ENCODE results near the gene RANGRF.

RANGRF gene

DNA sequence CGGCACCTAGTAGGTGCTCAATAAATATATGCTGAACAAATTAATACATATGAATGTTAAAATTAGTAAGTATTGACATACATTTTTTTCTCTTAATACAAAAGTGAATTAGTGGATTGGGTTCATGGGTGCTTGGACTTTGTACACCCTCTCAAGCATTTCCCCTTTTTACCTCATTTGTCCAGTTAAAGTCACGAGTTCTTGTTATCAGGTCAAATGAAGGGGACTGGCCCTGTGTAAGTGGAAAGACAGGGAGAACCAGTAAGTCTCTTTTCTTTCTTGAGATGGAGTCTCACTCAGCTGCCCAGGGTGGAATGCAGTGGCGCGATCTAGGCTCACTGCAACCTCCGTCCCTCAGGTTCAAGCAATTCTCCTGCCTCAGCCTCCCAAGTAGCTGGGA is 13.7 kb upstream of the RANGRF start:
- no peak for DNase-seq

DNA sequence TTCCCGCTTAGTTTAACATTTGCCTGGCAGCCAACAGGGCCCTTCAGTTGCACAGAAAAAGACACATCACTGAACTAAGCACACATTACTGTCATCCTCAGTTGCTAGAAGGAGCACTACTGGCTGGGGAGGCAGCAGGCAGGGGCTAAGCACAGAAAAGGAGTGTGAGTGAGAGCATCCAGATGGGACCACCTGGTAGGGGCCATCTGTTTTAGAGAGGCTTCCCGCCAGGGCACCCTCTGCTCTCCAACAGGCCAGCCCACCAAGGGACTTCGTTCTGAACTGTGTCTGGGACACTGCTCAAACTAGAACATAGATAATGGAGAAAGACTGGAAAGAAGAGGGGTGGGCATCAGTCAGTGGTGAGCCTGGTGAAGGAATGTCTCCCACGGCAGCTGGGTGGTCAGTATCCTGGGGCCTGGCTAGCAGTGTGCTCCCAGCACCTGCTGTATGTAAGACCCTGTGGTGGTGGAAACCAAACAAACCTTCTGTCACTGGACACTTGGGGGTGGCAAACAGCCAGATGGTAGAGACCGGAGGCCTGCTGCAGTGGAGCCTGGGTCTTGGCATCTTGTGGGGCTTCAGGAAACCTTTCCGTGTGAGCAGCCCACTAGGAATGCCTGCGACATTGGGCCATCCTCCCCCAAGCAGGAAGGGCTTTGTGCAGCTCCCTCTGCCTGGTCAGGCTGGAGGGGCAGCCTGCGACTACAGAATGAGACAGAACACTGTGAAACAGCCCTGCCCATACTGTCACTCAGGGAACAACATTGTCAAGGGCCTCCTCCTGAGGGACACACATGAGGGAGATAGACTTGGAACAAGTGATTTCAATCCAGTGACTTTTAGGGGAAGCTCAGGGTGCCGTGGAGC is 12.8 kb upstream of the RANGRF start:
- DNase-seq = no peak

DNA sequence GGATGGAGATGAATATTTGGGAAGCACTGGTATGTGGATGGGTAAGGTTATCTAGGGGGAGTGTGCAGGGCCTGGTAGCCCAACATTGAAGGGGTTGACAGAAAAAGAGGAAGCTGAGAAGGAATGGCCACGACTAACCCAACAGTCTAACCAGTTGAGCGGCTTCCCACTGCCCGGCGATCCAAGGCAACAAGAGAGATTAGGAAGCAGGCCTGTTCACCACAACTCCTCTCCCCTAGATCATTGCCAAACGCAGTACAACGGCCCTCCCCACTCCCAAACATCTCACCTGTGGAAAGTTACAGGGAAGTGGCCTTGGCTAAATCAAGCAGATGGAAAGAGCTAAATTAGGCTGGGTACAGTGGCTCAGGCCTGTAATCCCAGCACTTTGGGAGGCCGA is 11.2 kb upstream of the RANGRF start:
- DNase-seq = no peak

DNA sequence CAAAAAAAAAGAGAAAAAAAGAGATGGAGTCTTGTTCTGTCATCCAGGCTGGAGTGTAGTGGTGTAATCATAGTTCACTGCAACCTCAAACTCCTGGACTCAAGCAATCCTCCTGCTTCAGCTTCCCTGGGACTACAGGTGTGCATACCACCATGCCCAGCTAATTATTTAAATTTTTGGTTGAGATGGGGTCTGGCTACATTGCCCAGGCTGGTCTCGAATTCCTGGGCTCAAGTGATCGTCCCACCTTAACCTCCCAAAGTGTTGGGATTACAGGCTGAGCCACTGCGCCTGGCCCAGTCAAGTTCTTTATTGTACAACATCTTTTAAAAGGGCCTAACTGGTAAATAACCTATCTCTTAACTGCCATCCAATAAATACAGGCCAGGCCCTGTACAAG is 6.1 kb upstream of the RANGRF start:
- no peak for DNase-seq

DNA sequence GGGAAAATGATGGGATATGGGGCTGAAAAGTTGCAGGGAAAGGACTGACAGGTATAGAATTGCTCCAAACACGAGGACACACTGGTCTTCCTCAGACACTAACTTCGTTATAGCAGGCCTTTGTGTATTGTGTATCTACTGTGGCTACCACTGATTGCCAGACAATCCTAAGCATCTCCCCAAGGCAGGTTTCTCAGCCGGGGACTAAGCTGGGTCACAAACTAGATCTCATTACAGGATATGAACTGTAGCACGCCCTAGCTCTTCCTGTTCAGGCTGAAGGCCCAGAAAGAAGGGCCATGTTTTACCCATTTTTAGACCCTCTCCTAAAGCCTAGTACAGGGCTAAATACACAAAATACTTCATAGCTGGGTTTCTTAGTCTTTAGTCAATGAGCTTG is 5.1 kb upstream of the RANGRF start:
- no peak for DNase-seq

DNA sequence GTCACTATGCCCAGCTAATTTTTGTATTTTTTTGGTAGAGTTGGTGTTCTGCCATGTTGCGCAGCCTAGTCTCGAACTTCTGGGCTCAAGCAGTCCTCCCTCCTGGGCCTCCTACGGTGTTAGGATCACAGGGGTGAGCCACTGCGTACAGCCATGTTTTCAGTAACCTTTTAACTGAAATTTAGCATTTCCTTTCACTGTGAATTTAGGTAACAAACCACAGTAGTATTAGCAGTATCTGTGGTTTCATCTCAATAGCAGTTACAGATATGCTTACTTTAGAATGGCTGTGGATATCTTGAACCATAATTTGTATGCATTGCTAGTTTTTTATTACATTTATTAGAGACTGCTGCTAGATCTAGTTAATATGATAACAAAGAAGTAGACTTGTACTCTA is 4.3 kb upstream of the RANGRF start:
- DNase-seq = no peak

DNA sequence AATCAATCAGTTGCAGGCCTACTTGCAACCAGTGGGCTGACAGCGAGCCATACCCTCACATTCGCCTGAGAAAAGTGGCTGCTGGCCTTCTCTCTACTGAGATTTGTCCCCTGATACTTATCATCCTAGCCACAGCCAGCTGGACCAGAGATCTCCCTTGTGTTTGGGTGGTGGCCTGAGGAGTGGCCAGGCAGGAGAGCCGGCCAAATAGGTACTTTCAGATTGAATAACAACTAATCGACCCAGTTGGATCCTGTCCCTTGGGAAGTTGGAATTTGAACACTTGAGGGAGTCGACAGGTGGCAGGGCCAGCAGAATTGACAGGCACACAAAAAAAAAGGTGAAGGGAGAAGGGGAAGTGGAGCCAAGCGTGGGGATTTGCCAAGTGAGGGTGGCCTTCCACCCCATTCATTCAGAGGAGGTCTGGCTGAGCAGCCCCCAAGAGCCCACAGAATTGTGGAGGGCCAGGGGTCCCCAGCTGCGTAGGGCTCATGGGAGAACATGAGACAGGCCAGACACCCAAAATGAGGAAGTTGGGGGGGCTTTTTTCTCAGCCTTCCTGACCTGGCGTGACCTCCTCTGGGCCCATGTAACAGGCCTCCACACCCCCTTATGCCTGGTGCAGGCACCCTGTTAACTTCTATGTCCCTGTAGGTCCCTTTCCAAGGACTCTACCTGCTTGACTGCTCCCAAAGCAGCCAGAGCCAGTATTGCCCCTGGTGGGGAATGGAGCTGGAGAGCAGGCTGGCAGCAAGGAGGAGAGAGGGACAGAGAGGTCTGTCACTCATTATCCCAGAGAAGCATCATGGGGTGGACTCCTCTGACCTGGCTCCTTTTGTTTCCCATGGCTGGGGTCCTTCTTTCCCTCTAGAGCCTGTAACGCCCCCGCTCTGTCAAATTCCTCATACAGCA is 2.9 kb upstream of the RANGRF start:
- DNase-seq = no peak

DNA sequence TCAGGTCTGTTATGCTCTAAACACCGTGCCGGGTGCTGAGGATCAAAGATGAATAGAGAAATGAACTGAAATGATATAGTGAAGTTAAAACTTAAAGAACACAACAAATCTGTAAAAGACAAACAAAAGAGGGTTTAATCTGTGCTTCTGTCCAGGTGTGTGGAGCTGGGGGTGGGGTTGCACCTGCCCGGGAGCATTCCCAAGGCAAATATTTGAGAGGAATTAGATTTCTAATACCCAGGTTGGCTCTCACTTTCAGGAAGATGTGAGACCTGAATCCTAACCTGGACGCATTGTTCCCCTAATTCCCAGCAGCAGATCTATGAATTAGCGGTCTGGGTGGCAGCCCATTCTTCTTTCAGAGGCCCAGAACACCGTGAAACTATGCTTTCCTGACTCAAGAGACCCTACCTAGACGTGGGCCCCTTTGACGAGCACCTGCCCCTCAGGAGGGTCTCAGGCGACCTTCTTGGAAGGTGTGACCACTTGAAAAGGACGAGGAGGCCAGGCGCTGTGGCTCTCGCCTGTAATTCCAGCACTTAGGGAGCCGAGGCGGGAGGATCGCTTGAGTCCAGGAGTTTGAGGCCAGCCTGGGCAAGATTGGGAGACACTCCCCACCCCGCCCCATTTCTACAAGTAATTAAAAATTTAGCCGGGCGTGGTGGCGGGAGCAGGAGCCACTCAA is 677 bp upstream of the RANGRF start:
- DNase-seq = no peak

DNA sequence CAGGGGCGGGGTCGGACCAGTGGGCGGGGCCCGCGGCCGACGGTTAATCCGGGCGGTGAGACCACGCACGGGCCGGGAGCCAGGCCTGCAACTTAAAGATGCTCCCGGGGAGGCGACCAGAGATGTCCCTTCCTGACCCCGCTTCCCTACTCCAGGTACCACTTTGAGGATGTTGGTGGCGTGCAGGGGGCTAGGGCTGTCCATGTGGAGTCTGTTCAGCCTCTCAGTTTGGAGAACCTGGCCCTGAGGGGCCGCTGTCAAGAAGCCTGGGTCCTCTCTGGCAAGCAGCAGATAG is 580 bp downstream of the RANGRF start:
- no peak for DNase-seq

DNA sequence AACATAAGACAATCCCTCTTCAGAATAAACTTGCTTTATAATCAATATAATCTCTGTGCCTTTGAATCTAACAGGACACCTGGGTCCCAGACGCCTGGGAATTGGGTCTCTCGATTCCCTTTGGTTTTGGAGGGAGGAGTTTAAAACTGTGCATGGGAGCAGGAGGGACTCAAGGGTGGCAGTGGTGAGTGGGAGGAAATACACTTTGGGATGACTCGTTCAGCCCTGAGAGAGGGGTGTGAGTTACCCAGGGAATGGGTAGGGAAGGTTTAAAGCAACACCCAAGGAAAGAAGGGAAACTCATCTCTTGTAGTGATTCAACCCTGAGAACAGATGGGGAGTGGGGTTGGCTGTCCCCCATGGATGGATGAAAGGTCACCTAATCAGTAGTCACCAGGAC is 1.6 kb downstream of the RANGRF start:
- no peak for DNase-seq

DNA sequence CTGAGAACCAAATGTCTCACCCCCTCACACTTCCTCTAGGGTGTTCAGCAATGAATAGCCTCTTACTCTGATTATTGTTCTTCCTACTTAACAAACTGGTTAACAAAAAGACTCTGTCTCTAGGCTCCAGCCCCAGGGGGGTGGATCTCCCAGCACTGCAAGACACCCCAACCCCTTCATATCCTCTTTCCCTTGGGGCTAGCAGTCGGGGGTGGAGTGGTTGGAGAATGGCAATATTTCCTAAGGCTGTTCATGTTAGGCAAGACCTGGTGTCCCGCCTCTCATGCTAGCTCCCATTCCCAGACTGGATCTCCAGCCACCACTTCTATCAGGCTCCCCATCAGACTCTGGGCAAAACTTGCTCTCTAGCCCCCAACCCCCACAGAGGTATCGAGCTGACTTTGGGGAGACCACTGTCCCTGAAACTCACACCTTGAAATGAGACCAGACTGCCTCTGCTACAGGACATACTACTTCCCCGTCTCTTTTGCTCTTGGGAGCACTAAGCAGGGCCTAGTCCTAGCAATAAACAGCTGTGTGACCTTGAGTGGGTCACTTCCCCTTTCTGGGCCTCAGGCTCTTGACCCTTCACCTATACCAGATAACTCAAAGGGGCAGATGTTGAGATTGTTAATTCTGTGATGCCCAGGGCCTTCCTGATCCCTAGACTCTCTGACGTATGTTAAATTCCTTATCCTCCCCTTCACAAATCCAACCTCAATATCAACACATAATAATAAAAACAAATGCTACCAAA is 4.3 kb downstream of the RANGRF start:
- DNase-seq = no peak

DNA sequence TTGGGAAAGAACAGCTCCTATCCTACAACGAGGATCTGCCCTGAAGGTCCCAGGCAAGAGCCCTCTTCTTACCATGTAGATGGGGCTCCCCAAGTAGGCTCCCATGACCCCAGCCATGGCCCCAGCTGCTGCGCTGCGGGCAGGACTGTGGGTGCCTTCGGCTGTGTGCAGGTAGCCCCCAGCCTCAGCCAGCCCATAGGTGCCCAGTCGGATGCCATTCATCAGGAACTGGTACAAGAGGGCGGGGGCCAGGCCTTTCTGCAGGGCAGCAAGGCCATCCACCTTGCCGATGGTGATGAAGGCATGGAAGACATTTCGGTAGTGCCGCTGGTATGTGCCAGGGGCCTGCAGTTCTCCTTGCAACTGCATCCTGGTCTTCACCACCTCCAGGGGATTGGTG is 5.9 kb downstream of the RANGRF start:
- no peak for DNase-seq

DNA sequence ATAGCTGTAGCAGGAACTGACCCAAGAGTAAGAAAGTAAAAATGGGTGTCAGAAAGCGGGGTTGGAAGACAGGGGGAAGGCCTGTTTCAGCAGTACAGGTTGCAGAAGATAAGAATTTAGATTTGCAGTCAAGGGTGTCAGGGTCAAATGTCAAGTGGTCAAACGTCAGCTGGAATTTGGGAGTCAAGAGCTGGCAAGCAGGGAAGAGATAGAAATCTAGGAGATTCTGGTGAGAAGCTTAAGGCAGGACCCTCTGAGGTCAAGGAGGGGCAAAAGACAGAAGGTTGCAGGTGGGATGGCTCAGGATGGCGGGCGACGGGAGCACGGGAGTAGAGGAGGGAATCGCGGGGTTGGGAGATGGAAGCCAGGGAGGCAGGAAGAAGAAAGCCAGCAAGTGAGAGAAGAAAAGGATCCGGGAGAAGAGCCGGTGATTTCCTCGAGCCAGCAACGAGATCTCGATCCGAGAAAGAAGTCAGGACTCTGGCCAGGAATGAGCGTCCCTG is 6.4 kb downstream of the RANGRF start:
- no peak for DNase-seq

DNA sequence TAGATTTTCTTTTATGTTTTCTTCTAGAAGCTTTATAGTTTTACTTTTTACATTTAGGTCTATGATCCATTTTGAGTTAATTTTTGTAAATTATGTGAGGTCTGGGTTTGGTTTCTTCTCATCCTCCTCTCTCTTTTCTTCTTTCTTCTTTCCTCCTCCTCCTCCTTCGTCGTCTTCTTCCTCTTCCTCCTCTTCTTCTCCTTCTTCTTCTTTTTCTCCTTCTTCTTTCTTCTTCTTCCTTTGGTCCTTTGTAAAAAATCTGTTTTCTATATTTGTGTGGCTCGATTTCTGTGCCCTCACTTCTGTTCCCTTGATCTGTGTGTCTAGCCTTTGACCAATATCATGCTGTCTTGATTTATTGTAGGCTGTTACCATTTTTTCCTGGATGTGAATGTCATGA is 11.8 kb downstream of the RANGRF start:
- no peak for DNase-seq

DNA sequence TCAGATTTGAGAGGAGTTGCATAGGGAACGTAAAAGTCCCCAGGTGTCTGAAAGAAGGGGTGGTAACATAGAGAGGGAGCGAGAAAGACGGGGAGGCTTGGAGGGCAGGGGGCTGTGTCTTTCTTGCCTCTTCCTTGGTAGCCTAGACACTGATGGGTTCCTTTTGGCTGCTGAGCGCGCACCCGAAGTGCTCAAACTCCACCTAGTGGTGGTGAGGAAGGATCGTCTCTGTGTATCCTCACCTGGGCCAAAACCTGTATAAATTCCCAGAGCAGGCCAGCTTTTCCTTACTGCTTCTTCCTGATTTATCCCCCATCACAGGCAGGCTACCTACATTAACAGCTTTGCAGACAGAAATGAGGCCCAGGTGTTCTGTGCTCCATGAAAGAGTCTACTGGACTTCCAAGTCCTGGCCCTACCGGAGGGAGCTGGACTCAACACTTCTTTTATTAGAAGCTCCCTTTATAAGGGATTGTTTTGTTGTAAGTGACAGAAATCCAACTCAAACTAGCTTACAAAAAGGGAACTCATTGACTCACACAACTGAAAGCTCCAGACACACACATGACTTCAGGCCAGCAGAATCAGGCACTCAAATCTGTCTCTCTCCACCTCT is 12.3 kb downstream of the RANGRF start:
- peak; percentile 68 for DNase-seq

DNA sequence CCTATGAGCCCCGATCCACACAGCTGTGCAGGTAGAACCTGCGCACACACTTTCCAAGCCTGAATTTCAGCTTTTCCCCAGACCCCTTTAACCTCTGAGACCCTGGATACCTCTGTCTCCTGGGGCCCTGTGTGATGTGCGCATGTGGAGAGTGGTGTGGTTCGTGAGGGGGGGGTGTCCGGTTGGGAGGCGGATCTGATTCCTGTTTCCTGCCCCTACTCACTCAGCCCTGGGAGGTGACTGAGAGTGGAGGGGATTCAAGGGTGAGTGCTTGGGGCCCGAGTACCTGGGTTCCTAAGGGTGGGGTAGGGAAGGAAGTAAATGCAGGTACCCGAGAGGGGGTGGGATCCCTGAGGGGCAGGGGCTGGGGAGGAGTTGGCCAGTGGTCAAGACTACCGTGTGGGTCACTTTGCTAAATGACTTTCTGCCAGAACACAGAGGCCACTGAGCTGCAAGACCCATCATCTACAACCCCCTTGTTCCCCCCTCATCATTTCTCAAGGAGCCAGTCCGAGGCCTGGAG is 22.2 kb downstream of the RANGRF start:
- DNase-seq = no peak

DNA sequence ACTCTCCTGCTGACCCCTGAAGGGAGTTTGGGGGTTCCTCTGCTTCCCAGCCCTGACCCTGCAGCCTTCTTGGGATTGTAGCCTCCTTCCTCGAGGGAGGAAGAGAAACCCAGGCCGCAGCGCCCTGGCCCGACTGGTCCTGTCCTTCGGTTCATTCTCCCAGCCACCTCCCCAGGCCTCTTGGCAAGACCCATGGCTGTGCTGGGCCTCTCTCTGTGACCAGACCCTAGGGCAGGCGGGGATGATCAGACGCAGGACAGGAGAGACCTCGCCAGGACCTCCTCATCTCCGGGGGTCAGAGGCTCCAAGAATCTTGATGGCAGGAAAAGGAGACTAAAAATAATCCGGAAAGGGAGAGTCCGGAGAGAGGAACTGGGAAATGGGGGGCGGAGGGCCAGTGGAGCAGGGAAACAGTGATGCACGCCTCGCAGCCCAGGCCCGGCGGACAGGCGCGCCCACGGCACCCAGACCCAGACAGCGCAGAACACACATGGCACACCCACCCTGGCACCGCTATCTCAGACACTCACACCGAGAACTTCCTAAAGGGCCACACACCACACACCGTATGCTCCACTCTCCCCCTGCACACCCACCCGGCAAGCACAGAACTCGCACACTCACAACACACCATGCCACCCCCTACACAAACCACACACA is 22.8 kb downstream of the RANGRF start:
- DNase-seq = no peak

DNA sequence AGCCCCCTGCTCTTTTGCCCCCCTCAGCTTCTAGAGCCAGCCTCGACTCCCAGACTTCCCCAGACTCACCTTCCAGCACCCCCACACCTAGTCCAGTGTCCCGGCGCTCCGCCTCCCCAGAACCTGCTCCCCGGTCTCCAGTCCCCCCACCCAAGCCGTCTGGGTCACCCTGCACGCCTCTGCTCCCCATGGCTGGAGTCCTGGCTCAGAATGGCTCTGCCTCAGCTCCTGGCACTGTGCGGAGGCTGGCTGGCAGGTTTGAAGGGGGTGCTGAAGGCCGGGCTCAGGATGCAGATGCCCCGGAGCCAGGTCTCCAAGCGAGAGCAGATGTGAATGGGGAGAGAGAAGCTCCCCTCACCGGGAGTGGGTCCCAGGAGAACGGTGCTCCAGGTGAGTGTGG is 23.8 kb downstream of the RANGRF start:
- DNase-seq = no peak

DNA sequence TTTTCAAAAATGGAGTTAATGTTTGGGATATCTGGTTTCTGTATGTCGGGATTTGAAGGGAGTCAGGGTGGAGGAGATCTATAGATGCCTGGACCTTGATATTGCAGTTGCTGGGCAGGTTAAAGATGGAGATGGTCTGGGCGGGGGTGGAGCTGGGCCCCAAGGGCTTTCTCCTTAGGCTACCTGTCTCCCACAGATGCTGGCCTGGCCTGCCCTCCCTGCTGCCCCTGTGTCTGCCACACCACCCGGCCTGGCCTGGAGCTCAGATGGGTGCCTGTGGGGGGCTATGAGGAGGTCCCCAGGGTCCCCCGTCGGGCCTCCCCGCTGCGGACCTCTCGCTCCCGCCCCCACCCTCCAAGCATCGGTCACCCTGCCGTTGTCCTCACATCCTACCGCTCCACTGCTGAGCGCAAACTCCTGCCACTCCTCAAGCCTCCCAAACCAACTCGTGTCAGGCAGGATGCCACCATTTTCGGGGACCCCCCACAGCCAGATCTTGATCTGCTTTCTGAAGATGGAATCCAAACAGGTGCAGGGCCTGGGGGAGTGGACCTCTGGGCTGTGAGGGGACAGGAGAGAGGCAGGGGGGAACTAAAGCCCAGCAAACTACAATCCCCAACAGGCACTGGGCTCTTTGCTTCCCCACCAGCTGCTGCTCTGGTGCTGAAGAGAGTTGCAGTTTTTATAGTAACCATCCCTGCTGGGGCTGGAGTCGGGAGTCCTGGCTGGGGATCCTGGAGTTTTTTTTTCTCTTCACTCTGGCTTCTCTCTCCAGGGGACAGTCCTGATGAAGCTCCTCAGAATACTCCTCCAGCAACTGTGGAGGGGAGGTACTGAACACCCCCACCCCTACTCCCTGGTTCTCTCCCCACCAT is 24.5 kb downstream of the RANGRF start:
- no peak for DNase-seq
